Glutamatergic neuron (in vitro differentiated cells): ENCODE measurements around the gene TRMT2A. TPM values are rescaled to one million over a fixed set of nuclear protein-coding genes. Genes with fewer than 3 reads are reported as not detected.

Experiments
- DNase-seq: peaks from one replicate; pipeline ENCODE4 v3.0.0; 2022
- H3K27ac Mint-ChIP-seq: one replicate; pipeline ENCODE4 v1.8.0; 2020; ENCODE audit warnings: mild to moderate bottlenecking, mixed read lengths, inconsistent platforms; ENCODE audit not compliant: unreplicated experiment
- H3K27me3 Mint-ChIP-seq: one replicate; pipeline ENCODE4 v1.8.0; 2020; ENCODE audit warnings: mild to moderate bottlenecking, moderate library complexity, mixed read lengths, inconsistent platforms; ENCODE audit not compliant: unreplicated experiment
- H3K36me3 Mint-ChIP-seq: one replicate; pipeline ENCODE4 v1.8.0; 2020; ENCODE audit warnings: mild to moderate bottlenecking, mixed read lengths, inconsistent platforms; ENCODE audit not compliant: unreplicated experiment
- H3K4me1 Mint-ChIP-seq: one replicate; pipeline ENCODE4 v1.8.0; 2020; ENCODE audit warnings: mild to moderate bottlenecking, low read depth, mixed read lengths, inconsistent platforms; ENCODE audit not compliant: unreplicated experiment
- H3K4me3 Mint-ChIP-seq: one replicate; pipeline ENCODE4 v1.8.0; 2020; ENCODE audit warnings: mild to moderate bottlenecking, mixed read lengths, inconsistent platforms; ENCODE audit not compliant: unreplicated experiment
- H3K9me3 Mint-ChIP-seq: one replicate; pipeline ENCODE4 v1.8.0; 2020; ENCODE audit warnings: mild to moderate bottlenecking, moderate library complexity, mixed read lengths, inconsistent platforms; ENCODE audit not compliant: unreplicated experiment
- CTCF ChIP-seq: fragments of 200-600 bp; sonication (generic); IDR thresholded peaks from one replicate; pipeline ENCODE4 v1.5.0; 2021; ENCODE audit not compliant: partially characterized antibody, unreplicated experiment
- total RNA-seq: library from RNA; stranded (reverse); fragmentation: NEBNext Ultra II Directional; extraction: Animal tissue kit (Norgen Biotek cat#: 25700); gene quantifications from one replicate; pipeline ENCODE4 v1.2.1, GENCODE V29; 2021; ENCODE audit not compliant: unreplicated experiment

TRMT2A gene
- total RNA-seq, 1 donor from 2014 or later, result 62.1 TPM

GRCh38 chr22:20149257-20150250 is 32.5 kb upstream of the TRMT2A start:
- Mint-ChIP-seq H3K4me1 (peaks cover 8% of the 10 kb centered on the region), H3K36me3 (no peaks in the 10 kb centered on the region), H3K27ac (no peak overlapping the region), H3K4me3 (no peak overlapping the region), H3K27me3 (no peaks in the 10 kb centered on the region), H3K9me3 (no peaks in the 10 kb centered on the region)
- no peak for TF ChIP-seq CTCF
- DNase-seq, result no peak

DNA sequence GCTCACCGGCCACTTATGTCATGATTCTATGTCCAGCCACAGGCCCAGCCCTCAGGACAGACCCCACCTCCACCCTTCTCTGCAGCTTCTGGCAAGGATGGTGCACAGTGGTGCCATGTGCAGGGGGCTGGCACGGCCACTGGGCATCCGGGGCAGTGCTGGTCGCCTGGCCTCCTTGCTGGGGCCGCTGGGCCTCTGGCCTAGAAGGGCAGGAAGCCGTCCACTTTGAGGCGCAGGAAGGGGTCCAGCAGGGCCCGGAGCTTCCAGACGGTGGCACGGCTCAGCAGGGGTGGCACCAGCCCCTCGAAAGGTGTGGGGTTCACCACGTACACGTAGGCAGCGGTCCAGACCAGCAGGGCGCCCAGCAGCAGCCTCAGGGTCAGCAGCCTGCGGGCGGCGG is 31.4 kb upstream of the TRMT2A start:
- Mint-ChIP-seq H3K9me3 (no peaks in the 10 kb centered on the region), H3K36me3 (no peaks in the 10 kb centered on the region), H3K4me1 (peaks cover 5% of the 10 kb centered on the region), H3K4me3 (no peak overlapping the region), H3K27ac (no peak overlapping the region), H3K27me3 (no peaks in the 10 kb centered on the region)
- DNase-seq, result no peak
- TF ChIP-seq CTCF, result no peak

GRCh38 chr22:20147237-20147988 is 30.4 kb upstream of the TRMT2A start:
- no peaks in the 10 kb centered on the region for H3K27me3 Mint-ChIP-seq
- no peak overlapping the region for H3K4me3 Mint-ChIP-seq
- no peaks in the 10 kb centered on the region for H3K9me3 Mint-ChIP-seq
- DNase-seq, result no peak
- no peak for TF ChIP-seq CTCF
- H3K27ac Mint-ChIP-seq, result no peak overlapping the region
- H3K4me1 Mint-ChIP-seq, result peaks cover 5% of the 10 kb centered on the region
- no peaks in the 10 kb centered on the region for H3K36me3 Mint-ChIP-seq

DNA sequence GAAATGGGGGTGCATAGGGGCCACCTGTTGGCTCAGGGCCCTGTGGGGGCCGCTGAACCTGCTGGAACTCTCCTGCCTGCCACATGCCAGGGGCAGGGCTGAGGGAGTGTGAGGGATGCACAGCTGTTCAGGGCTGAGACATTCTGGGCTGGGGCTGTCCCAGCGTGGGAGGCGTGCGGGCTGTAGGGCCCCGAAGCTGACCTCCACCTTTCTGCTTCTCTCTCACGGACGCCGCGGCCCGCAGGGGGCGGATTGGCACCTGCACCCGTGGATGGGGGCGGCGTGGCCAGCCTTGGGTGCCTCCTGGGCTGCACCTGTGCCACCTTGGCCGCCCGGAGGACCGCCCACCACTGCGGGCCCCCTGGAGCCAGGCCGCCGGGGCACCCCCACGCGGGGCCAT is 29.8 kb upstream of the TRMT2A start:
- Mint-ChIP-seq H3K36me3 (no peaks in the 10 kb centered on the region), H3K4me1 (peaks cover 5% of the 10 kb centered on the region), H3K4me3 (no peak overlapping the region), H3K9me3 (no peaks in the 10 kb centered on the region), H3K27me3 (no peaks in the 10 kb centered on the region), H3K27ac (peak overlapping the region; percentile 20)
- no peak for TF ChIP-seq CTCF
- no peak for DNase-seq
